CD4-positive, alpha-beta T cell (primary cell): ENCODE measurements around the gene CALN1. TPM values are rescaled to one million over a fixed set of nuclear protein-coding genes. Genes with fewer than 3 reads are reported as not detected.

Experiments used
- ATAC-seq: fragments of 200-7000 bp; cut with Tn5 transposase; one replicate; pipeline ENCODE4 v1.10.0; 2022; ENCODE audit warnings: mild to moderate bottlenecking; ENCODE audit not compliant: poor library complexity
- CTCF ChIA-PET: fragments of 350-600 bp; sonication (Branson Sonifier 250); formaldehyde crosslinking; loops from one replicate; lab custom pipeline; 2021; ENCODE audit warnings: antibody characterized with exemption, inconsistent platforms; lab: Charles Lee
- POLR2A ChIA-PET: fragments of 350-600 bp; sonication (Branson Sonifier 250); formaldehyde crosslinking; loops from one replicate; lab custom pipeline; 2021; ENCODE audit warnings: antibody characterized with exemption, inconsistent platforms; lab: Charles Lee
- DNase-seq, 14 experiments: peaks; one replicate each; pipeline ENCODE4 v3.0.0-alpha.2; 2013 to 2020; ENCODE audit warnings: mixed read lengths in 2 of 14
- H3K27ac ChIP-seq, 2 donors: one replicate each; pipeline versions ENCODE4 v1.5.1 to v1.7.0; 2013; ENCODE audit warnings: low read length in 2 of 2, low read depth in 1 of 2, mild to moderate bottlenecking in 1 of 2
- H3K27me3 ChIP-seq, 2 experiments: 1 replicate in 1 of 2; 2 replicates in 1 of 2; pipeline versions ENCODE4 v1.6.1 to v1.7.0; 2013; ENCODE audit warnings: low read length in 2 of 2, control low read depth in 1 of 2, mild to moderate bottlenecking in 1 of 2, moderate library complexity in 1 of 2; ENCODE audit not compliant: insufficient read depth in 2 of 2, control insufficient read depth in 1 of 2
- H3K36me3 ChIP-seq: one replicate; pipeline ENCODE4 v1.6.1; 2013; ENCODE audit warnings: low read length, control low read depth; ENCODE audit not compliant: insufficient read depth
- H3K4me1 ChIP-seq: one replicate; pipeline ENCODE4 v1.6.1; 2013; ENCODE audit warnings: low read length, control low read depth; ENCODE audit not compliant: insufficient read depth
- H3K4me3 ChIP-seq: one replicate; pipeline ENCODE4 v1.5.1; 2013; ENCODE audit warnings: mild to moderate bottlenecking, low read length, moderate library complexity
- H3K9me3 ChIP-seq, 2 experiments: 1 replicate in 1 of 2; 2 replicates in 1 of 2; pipeline versions ENCODE4 v1.6.1 to v1.7.0; 2013; ENCODE audit warnings: low read length in 2 of 2, mild to moderate bottlenecking in 2 of 2, control low read depth in 1 of 2, moderate library complexity in 1 of 2; ENCODE audit not compliant: control insufficient read depth in 1 of 2, insufficient read depth in 1 of 2
- H3K27ac Mint-ChIP-seq: one replicate; pipeline ENCODE4 v1.8.0; 2020; ENCODE audit warnings: mixed read lengths
- H3K27me3 Mint-ChIP-seq: one replicate; pipeline ENCODE4 v1.8.0; 2021; ENCODE audit warnings: mixed read lengths
- H3K36me3 Mint-ChIP-seq: one replicate; pipeline ENCODE4 v1.8.0; 2021; ENCODE audit warnings: low read depth, mixed read lengths
- H3K4me1 Mint-ChIP-seq: one replicate; pipeline ENCODE4 v1.8.0; 2021; ENCODE audit warnings: low read depth, mixed read lengths
- H3K4me3 Mint-ChIP-seq: one replicate; pipeline ENCODE4 v1.8.0; 2020; ENCODE audit warnings: mild to moderate bottlenecking, mixed read lengths
- H3K9me3 Mint-ChIP-seq: one replicate; pipeline ENCODE4 v1.8.0; 2020; ENCODE audit warnings: mixed read lengths
- intact Hi-C, 2 experiments: fragments of 100-400 bp; cut with DNase I in 1 of 2; cut with micrococcal nuclease in 1 of 2; formaldehyde crosslinking; loops; one replicate each; pipeline versions ENCODE4 v1.15.1 to v1.9.0; 2023 to 2025; cut with DNase I, micrococcal nuclease
- total RNA-seq, 174 experiments: library from RNA in 2 of 174; stranded (reverse) in 2 of 174; gene quantifications; one replicate each; pipeline ENCODE4 v1.2.3 and lab custom pipeline; 2021 to 2026
- TF ChIP-seq, protein P1 (sequence below): fragments of 200-600 bp; IDR thresholded peaks from one replicate; pipeline ENCODE4 v1.8.0; 2022; ENCODE audit warnings: antibody characterized with exemption, mild to moderate bottlenecking

CALN1 gene
- total RNA-seq, 2 experiments from 2014 or later, result 0.06 TPM; not detected in 1

DNA sequence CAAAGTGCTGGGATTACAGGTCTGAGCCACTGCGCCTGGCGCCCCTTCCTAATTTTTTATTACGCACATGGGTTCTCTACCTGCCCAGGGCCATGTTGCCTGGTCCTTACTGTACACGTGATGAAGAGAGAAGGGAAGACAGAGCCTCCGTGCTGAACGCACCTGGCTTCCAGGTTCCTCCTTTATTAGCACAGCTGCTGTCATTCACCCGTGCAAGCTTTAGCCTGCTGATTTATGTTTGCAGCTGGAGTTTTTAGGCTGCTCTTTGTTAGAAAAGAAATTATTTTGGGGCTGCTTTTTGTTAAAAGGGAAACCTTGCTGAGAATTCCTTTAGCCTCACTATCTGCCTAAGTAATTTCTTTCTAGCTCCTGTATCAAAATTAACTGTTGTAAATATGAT is 417.0 kb downstream of the CALN1 start:
- Histone ChIP-seq H3K4me3 (no peak overlapping the region), H3K27ac (no peak overlapping the region), H3K4me1 (no peaks in the 10 kb centered on the region), H3K36me3 (no peaks in the 10 kb centered on the region), H3K27me3 (no peaks in the 10 kb centered on the region), H3K9me3 (peaks cover 0 to 8% of the 10 kb centered on the region in 2 experiments)
- Mint-ChIP-seq H3K4me3 (no peak overlapping the region), H3K27me3 (no peaks in the 10 kb centered on the region), H3K9me3 (peaks cover 9% of the 10 kb centered on the region), H3K27ac (no peak overlapping the region), H3K36me3 (no peaks in the 10 kb centered on the region), H3K4me1 (no peaks in the 10 kb centered on the region)
- TF ChIP-seq, protein P1, sequence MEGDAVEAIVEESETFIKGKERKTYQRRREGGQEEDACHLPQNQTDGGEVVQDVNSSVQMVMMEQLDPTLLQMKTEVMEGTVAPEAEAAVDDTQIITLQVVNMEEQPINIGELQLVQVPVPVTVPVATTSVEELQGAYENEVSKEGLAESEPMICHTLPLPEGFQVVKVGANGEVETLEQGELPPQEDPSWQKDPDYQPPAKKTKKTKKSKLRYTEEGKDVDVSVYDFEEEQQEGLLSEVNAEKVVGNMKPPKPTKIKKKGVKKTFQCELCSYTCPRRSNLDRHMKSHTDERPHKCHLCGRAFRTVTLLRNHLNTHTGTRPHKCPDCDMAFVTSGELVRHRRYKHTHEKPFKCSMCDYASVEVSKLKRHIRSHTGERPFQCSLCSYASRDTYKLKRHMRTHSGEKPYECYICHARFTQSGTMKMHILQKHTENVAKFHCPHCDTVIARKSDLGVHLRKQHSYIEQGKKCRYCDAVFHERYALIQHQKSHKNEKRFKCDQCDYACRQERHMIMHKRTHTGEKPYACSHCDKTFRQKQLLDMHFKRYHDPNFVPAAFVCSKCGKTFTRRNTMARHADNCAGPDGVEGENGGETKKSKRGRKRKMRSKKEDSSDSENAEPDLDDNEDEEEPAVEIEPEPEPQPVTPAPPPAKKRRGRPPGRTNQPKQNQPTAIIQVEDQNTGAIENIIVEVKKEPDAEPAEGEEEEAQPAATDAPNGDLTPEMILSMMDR, result no peak
- ChIA-PET POLR2A (no interaction called here), CTCF (no interaction called here)
- intact Hi-C loops, result no loop called here
- DNase-seq, result no peak
- no peak for ATAC-seq

DNA sequence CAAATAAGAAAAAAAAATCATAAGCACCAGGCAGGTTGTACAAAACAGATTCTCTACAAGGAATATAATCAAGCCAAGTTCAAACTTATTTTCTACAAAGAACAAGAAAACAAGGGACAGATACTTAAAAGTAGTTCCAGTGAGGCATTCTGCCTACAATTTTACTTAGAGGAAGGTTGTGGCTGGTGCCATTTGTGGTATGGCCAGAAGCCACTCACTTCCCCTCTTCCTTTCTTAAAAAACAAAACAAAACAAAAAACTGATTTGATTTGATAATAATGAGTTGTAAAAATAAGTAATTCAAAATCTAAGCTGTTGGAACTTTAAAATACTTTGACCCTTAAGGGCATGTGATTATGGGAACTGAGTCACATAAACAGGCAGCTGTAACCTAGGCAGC is 420.6 kb downstream of the CALN1 start:
- Mint-ChIP-seq H3K27ac (no peak overlapping the region), H3K4me1 (peaks cover 6% of the 10 kb centered on the region), H3K4me3 (no peak overlapping the region), H3K27me3 (no peaks in the 10 kb centered on the region), H3K9me3 (peaks cover 3% of the 10 kb centered on the region), H3K36me3 (no peaks in the 10 kb centered on the region)
- DNase-seq (no peak), ATAC-seq (no peak)
- intact Hi-C loops, result no loop called here
- Histone ChIP-seq H3K9me3 (peaks cover 0 to 15% of the 10 kb centered on the region in 2 experiments), H3K27ac (no peak overlapping the region), H3K36me3 (no peaks in the 10 kb centered on the region), H3K4me1 (no peaks in the 10 kb centered on the region), H3K4me3 (no peak overlapping the region), H3K27me3 (no peaks in the 10 kb centered on the region)
- CTCF ChIA-PET, result no interaction called here
- TF ChIP-seq, protein P1, result no peak
- POLR2A ChIA-PET, result no interaction called here

DNA sequence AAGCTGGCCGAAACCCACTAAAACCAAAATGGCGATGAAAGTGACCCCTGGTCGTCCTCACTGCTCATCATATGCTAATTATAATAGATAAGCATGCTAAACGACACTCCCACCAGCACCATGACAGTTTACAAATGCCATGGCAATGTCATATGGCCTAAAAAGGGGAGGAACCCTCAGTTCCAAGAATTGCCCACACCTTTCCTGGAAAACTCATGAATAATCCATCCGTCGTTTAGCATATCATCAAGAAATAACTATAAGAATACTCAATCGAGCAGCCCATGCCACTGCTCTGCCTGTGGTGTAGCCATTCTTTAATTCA is 422.0 kb downstream of the CALN1 start:
- Mint-ChIP-seq H3K36me3 (no peaks in the 10 kb centered on the region), H3K27ac (no peak overlapping the region), H3K9me3 (peaks cover 3% of the 10 kb centered on the region), H3K27me3 (no peaks in the 10 kb centered on the region), H3K4me1 (peaks cover 6% of the 10 kb centered on the region), H3K4me3 (no peak overlapping the region)
- H3K4me3 ChIP-seq, result no peak overlapping the region
- intact Hi-C loops, result no loop called here
- H3K27ac ChIP-seq, result no peak overlapping the region
- TF ChIP-seq, protein P1, result no peak
- no peaks in the 10 kb centered on the region for H3K36me3 ChIP-seq
- POLR2A ChIA-PET, result no interaction called here
- H3K4me1 ChIP-seq, result no peaks in the 10 kb centered on the region
- H3K27me3 ChIP-seq, result no peaks in the 10 kb centered on the region
- H3K9me3 ChIP-seq, result peaks cover 0 to 18% of the 10 kb centered on the region in 2 experiments
- DNase-seq (no peak), ATAC-seq (no peak)
- CTCF ChIA-PET, result no interaction called here
